ENCODE measurements around the gene CRTC1.

GRCh38 chr19:18746401-18747325 lies 63.2 kb downstream of the CRTC1 start:
- TF ChIP-seq CTCF (IDR thresholded peaks at IDR 0.05) (no peak), POLR2A (IDR thresholded peaks at IDR 0.05) (no peak)
